SW 1271 (cell line): ENCODE measurements around the gene TNIP2.
"Not testable (repeated sequence)": the region's sequence is repeated elsewhere in the genome, so short reads cannot be mapped to it uniquely, and the experiment has no call there.

Experiments
- DNase-seq, 2 experiments: peaks; one replicate each; lab custom pipeline; 2025; lab: John Stamatoyannopoulos, UW

TNIP2 gene

GRCh38 chr4:2768124-2768523 lies 12.0 kb upstream of the TNIP2 start:
- no peak for DNase-seq

DNA sequence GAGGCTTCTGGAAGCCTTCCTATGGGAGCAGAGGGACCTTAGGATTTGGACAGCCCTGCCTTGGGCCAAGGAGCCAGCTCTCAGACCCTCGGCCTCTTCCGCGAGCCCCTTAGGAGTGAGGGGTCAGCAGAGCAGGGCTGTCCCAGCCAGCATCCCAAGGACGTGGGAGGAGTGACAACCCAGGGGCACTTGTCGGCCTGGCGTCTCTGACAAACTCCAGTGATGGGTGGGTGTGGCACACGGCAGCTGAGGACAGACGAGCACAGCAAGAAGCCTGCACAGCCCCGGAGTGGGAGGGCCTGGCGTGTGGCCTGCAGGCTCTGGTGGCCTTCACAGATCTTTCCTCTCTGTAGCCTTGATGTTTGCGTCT lies 11.6 kb upstream of the TNIP2 start:
- no peak for DNase-seq

DNA sequence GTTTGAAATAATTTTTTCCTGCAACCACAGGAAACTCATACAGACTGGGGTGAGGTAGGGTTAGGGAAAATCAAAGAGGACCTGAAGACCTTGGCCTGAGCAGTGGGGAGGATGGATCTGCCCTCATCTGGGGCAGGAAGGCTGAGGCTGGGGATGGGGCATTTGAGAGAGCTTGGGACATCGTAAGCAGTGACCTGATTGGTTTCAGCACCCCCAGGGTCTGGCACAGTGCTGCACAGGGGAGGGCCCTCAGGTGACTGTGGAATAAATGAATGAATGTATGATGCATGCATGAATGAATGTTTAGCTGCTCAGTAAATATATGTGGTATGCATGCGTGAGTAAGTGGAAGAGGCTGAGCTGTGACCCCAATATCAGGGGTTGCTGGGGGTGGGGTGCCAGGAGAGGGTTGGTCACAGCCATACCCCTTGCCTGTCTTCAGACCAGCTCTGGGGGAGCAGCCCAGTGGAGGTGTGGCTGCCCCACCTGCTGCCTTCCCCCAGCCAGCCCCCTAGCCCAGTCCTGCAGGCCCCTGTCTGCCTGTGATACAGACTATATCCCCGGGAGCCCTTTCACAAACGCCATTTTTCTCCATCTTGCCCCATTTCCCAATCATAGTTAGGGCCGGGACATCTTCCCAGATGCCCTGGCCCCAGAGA lies 11.0 kb upstream of the TNIP2 start:
- no peak for DNase-seq

DNA sequence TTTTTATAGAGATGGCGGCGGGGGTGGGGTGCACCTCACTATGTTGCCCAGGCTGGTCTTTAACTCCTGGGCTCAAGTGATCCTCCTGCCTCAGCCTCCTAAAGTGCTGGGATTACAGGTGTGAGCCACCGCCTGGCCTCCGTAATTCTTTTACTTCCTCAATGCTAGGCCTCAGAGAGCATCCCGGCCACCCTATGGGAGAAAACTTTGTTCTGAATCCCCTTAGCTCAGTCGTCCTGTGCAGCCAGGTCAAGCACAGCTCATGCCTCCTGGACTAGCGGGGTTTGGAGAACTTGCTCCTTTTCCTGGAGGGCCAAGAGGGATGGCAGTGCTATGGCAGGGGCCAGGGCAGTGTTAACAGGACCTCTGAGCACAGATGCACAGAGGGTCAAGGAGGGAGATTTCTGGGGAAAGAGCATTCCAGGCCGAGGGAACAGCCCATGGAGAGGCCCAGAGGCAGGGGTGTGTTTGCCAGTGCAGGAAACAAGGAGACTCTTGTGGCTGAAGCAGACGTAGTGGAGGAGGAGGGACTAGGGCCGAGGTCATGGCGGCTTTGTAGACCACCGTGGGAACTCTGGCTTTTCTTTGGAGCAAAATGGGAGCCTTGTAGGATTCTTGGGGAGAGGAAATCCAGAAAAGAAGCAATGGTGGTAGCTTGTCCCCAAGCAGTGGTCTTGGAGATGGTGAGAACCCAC lies 9.8 kb upstream of the TNIP2 start:
- DNase-seq, result no peak

GRCh38 chr4:2763511-2763967 lies 7.4 kb upstream of the TNIP2 start:
- no peak for DNase-seq

- not testable (repeated sequence) for DNase-seq
Measured at GRCh38 chr4:2762486-2763370, 6.6 kb upstream of the TNIP2 start.

- no peak for DNase-seq
Measured at GRCh38 chr4:2762048-2762447, 5.9 kb upstream of the TNIP2 start.

- no peak for DNase-seq
Measured at GRCh38 chr4:2761035-2761923, 5.1 kb upstream of the TNIP2 start.

GRCh38 chr4:2757426-2757825 lies 1.3 kb upstream of the TNIP2 start:
- DNase-seq, result no peak

GRCh38 chr4:2756691-2757350 lies 685 bp upstream of the TNIP2 start:
- DNase-seq, result no peak

DNA sequence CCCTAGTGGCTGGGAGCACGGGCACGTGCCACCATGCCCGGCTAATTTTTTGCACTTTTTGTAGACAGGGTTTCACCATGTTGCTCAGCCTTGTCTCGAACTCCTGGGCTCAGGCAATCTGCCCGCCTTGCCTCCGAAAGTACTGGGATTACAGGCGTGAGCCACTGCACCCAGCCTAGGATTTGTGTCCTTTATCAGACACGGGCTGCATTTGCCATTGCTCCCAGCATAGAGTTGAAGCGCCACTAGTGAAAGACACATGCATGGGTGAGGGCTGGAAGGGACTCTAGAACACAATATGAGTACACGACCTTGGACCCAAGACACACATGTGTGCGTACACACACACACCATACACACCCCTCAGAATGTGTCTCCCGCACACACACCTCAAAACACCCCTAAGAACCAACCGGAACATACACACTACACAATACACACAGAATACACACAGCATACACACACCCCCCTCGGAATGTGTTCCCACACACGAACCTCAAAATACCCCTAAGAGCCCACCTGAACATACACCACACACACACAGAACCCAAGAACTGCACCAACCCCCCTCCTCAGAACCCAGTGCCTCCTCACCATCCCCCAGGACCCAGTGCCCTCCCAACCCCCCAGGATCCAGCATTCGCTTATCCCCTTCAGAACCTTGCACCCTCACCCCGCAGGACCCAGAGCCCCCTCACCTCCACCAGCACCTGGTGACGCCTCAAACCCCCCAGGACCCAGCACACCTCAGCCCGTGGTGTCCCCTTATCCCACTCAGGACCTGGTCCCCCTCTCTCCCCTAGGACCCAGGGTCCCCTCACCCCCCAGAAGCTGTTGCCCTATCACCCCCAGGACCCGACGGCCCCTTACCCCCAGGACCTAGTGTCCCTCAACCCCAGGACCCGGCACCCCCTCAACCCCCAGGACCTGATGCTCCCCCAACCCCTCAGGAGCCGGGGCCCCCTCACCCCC lies 1.0 kb downstream of the TNIP2 start:
- no peak for DNase-seq

DNA sequence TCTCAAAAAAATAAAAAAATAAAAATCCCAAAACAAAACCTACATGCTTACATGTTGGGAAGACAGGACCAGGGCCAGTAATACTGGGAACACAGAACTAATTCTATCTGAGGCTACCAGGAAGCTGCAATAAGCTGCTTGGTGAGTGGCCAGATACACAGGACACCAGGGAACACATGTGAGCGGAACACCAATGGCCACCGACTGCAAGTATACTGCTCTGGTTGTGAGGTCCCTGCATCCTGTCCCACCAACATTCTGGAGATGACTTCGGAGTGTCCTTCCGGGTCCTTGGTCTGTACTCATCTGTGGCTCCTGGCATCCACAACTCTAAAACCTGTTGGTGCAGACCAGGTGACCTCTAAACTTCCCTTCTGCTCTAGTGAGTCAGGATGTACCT lies 2.7 kb downstream of the TNIP2 start:
- DNase-seq, result no peak

DNA sequence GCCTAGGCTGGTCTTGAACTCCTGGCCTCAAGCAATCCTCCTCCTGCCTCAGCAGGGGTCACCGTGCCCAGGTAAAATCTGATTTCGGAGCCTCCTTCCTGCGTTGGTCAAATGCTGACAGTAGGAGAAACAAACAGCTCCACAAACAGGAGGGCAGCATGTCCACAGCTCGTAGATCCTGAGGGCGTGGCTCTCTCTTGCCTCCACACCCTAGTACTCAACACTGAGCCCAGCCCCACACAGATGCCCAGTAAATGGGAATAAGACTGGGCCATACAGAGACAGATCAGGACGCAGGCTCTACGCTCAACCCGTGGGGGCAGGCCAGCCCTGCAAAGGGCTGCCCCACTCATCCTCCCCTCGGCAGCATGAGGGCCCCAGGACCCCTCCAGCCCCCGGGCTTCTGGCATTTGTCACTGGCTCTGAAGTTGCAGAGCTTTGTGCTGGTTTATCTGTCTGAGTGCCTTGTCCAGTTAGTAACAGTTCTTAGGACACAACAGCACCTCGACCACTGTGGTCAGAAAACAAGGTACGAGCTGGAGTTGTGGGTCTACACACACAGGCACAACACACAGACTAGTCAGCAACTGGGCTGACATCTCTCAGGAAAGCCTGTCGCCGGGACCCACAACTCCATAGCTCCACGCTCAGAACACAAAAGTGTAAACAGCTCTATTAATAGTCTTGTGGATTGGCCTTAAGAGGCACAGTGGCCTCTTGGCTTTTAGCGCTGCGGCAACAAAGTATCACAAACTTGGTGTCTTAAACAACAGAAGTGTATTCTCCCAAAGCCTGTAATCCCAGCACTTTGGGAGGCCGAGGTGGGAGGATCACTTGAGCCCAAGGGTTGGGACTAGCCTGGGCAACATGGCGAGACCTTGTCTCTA lies 5.2 kb downstream of the TNIP2 start:
- no peak for DNase-seq

DNA sequence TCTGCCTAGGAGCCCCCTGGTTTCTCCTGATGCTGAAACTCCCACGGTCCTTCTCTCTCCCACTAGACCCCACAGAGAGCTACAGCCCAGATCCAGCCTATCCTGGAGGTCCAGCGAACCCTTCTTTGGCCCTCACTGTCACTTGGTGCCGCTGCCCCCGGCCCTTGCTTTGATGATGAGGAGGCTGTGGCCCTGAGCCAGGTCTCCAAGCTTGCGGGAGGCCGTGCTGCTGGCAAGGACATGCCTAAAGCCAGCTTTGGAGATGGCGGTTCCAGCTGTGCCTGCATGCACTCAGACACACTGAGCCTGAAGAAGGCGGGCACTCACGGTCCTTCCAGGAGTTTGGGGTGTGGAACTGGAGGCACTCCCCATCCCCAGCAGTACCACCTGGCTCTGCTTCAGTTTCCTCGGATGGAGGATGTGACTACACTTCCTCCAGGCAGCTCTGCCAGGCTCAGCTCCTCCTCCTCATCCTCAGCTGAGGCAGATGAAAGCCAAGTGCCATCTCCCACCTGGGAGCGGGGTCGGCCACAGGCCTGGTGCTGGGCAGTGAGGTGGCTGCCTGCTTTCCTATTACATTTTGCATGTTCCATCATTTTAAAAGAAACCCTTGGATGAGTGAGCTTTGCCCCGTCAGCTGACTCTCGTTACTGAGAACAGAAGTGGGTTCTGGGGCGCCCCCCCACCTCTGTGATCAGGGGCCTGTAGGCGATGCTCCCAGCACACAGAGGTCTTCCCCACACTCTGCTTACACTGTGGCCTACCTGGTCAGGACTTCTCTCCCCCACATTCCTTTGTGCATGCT lies 9.0 kb downstream of the TNIP2 start:
- DNase-seq, result no peak

DNA sequence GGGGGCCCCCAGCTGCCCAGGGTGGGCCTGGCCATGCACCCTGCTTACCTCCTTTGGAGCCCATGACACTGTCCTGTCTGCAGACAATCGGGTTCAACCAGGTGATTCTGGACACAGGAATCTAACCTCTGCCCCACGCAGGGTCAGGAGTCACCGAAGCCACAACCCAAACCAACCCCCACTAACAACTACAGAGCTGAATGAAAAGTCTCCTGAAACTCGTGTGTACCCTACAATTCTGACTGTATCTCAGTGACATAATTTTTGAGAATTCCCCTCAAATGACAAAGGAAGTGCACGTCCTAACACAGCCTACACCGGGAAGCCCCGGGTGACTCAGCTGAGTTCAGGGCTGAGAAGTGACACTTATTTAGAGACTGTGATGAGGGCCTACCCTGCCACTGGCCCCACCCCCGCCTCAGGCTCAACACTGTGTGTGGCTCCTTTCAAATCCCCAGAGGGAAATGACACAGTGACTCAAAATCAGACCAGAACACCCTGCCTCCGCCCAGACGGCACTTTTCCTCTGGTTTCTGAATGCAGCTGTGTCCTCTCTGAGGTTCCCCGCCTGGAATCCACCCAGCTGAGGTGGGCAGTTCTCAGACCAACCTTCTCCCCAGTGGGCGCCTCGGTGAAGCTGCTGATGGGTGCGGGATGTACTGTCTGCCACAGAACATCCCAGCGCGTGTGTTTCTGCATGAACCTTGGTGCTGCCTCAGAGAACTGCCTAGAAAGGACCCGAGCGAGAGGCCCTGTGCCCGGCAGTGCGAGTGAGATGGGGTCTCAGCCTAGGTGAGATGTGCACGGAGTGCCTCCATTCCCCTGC lies 9.9 kb downstream of the TNIP2 start:
- DNase-seq, result peak; percentile 41 to 66

GRCh38 chr4:2745516-2745915 lies 10.6 kb downstream of the TNIP2 start:
- no peak for DNase-seq

GRCh38 chr4:2744576-2745270 lies 11.4 kb downstream of the TNIP2 start:
- no peak for DNase-seq
